GM13977 (cell line): Measurements from ENCODE around the gene CREB1.

ENCODE experiments used
- DNase-seq: peaks from one replicate; pipeline ENCODE4 v3.0.0; 2012; ENCODE audit warnings: low spot score
- in situ Hi-C: fragments of 300-500 bp; cut with MboI; formaldehyde crosslinking; loops from one replicate; pipeline ENCODE4 v1.12.0; 2022; ENCODE audit warnings: low sequenced_read_pairs, low pct_unique_long_range_greater_than_20kb, mixed read lengths, inconsistent platforms; ENCODE audit not compliant: unreplicated experiment
- TF ChIP-seq, protein P1 (sequence below): IDR thresholded peaks from 2 replicates; pipeline ENCODE4 v1.5.1; 2012; ENCODE audit warnings: mild to moderate bottlenecking, control low read depth; ENCODE audit not compliant: insufficient read depth; ENCODE audit errors: extremely low read depth, missing control alignments

CREB1 gene

GRCh38 chr2:207532676-207533075 is 2.9 kb downstream of the CREB1 start:
- no peak for DNase-seq
- in situ Hi-C loops, result no loop called here
- TF ChIP-seq, protein P1, sequence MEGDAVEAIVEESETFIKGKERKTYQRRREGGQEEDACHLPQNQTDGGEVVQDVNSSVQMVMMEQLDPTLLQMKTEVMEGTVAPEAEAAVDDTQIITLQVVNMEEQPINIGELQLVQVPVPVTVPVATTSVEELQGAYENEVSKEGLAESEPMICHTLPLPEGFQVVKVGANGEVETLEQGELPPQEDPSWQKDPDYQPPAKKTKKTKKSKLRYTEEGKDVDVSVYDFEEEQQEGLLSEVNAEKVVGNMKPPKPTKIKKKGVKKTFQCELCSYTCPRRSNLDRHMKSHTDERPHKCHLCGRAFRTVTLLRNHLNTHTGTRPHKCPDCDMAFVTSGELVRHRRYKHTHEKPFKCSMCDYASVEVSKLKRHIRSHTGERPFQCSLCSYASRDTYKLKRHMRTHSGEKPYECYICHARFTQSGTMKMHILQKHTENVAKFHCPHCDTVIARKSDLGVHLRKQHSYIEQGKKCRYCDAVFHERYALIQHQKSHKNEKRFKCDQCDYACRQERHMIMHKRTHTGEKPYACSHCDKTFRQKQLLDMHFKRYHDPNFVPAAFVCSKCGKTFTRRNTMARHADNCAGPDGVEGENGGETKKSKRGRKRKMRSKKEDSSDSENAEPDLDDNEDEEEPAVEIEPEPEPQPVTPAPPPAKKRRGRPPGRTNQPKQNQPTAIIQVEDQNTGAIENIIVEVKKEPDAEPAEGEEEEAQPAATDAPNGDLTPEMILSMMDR, result no peak

DNA sequence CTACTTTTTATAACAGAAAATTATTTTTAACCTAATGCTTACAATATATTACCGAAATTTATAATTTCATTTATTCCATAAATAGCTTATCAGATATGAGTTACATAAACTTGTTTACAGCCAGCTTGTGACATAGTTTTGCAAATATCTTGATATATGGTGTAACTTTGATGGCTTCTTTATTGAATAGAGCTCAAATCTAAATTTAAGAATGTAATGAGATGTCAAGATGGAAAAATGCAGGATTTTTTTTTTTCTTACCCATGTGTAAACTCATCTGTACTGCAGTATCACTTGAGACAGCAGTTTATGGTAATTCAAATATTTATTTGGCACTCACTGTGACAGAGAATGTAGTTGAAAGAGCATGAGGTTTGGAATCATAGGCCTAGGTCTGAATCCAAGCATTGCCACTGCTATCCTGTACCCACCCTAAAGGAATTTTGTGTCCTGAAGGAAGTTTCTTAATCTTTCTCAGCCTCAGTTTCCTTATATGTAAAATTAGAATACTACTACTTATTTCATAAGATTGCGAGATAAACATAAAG is 3.8 kb downstream of the CREB1 start:
- in situ Hi-C loops, result no loop called here
- TF ChIP-seq, protein P1, result no peak
- DNase-seq, result no peak

GRCh38 chr2:207534417-207534816 is 4.7 kb downstream of the CREB1 start:
- DNase-seq, result no peak
- TF ChIP-seq, protein P1, result no peak
- in situ Hi-C loops, result no loop called here

DNA sequence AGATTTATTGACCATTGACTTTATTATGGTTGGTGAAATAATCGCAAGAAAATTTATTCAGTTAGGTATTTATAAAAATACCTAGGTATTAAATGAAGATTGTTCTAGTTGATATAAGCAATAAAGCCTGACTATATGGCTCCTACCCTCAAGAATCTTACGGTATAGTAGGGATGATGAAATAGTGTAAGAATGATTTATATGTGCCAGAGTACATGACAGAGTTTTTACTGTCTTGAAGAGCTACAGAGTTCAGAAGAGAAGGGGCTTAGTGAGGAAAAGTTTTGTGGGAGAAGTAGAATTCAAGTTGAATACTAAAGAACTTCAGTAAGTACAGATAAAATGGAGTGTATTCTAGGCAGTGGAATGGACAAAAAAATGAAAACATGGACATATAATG is 9.7 kb downstream of the CREB1 start:
- TF ChIP-seq, protein P1, result no peak
- no peak for DNase-seq
- in situ Hi-C loops, result loop anchor here (5.0 kb wide), 1 partner anchor 53 kb away; no protein-coding TSS in a partner anchor

DNA sequence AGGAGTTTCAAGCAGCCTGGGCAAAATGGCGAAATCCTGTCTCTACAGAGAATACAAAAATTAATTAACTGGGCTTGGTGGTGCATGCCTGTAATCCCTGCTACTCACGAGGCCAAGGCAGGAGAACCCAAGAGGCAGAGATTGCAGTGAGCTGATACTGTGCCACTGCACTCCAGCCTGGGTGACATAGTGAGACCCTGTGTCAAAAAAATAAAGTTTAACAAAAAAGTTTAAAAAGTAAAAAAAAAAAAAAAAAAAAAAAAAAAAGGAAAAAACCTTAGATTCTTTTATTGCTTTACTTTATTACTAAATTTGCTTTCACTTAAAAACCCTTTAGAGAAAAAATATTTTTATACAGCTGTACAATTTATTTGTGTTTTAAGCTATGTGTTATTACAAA is 10.7 kb downstream of the CREB1 start:
- DNase-seq, result no peak
- in situ Hi-C loops, result no loop called here
- TF ChIP-seq, protein P1, result no peak

DNA sequence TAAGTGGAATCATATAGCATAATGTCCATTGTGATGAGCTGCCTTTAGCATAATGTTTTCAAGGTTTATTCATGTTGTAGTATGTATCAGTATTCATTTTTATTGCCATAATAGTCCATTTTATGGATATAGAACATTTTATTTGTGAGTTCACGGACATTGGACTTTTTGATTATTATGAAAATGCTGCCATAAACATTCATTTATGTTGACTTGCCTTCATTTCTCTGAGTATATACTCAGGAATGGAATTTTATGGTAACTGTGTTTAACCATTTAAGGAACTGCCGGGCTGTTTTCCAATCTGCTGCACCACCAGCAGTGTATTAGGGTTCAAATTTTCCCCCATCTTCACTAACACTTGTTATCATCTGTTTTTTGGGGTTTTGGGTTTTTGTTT is 12.2 kb downstream of the CREB1 start:
- in situ Hi-C loops, result no loop called here
- DNase-seq, result no peak
- TF ChIP-seq, protein P1, result no peak

DNA sequence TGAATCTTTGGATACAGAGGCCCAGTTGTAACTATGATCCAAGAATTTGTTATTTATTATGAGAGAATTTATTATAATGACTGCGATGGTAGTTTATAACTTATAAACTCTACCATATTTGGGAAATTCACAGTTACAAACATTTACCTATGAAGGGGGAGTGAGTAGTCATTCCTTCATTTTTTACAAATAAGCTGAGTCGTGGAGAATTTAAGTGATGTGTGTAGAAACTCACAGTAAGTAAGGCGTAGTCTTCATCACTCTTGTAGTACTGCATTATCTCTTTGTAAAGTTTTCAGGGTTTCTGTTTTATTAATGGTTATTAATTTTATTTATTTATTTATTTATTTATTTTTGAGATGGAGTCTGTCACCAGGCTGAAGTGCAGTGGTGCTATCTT is 13.5 kb downstream of the CREB1 start:
- in situ Hi-C loops, result no loop called here
- TF ChIP-seq, protein P1, result no peak
- DNase-seq, result no peak
